ENCODE data around the gene CCL8.

CCL8 gene

DNA sequence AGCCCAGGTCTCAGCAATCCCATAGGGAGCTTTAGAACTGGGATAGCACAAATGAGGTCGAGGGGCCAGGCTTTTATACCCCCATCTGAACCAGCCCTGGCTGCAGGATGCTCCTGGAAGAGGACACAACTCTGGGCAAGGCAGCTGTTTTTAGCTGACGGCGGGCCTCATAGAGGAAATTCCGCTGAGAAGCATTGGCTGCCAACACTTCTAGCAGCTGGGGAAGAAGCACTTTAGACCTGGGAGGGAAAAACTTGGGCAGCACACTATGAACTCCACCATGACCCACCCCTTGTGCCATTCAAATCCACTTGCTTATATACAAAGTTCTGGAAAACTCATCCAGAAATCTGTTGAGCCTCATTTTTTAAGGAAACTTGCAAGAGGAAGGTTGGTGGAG is 28.6 kb upstream of the CCL8 start:
- TF ChIP-seq, protein P1, sequence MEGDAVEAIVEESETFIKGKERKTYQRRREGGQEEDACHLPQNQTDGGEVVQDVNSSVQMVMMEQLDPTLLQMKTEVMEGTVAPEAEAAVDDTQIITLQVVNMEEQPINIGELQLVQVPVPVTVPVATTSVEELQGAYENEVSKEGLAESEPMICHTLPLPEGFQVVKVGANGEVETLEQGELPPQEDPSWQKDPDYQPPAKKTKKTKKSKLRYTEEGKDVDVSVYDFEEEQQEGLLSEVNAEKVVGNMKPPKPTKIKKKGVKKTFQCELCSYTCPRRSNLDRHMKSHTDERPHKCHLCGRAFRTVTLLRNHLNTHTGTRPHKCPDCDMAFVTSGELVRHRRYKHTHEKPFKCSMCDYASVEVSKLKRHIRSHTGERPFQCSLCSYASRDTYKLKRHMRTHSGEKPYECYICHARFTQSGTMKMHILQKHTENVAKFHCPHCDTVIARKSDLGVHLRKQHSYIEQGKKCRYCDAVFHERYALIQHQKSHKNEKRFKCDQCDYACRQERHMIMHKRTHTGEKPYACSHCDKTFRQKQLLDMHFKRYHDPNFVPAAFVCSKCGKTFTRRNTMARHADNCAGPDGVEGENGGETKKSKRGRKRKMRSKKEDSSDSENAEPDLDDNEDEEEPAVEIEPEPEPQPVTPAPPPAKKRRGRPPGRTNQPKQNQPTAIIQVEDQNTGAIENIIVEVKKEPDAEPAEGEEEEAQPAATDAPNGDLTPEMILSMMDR (IDR thresholded peaks at IDR 0.05; ENCODE audit: low read depth, low read length, missing control alignments): no peak
- H3K4me3 ChIP-seq (replicated peaks; ENCODE audit: low read depth, low read length): no peak overlapping the region
- no peak for DNase-seq (ENCODE audit: extremely low read depth, low read depth)

DNA sequence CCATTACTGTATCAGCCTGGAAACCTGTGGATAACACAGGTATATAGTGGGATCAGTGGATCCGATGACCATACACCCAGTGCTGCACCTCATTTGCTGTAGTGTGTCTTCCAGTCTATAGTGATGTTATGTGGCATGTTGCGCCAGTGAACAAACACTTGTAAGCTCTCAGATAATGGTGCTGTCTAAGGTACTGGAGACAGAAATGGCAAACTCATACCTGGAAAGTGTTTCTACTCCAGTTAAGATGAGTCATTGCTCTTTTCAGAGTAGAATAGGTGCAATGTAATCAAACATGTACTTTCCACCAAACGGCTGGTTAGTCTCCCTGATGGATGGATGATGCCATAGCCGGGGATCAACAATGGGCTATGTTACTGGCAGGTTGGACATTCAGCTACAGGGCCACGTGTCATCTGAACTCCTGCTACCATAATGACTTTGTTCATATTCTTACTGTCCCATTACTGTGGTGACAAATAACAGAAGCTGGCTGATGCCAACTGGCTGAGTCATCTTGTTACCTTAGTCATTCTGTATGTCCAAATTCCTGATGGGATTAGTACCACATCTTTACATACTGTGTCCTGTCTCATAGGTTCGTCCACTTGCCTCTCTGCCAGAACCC is 27.4 kb upstream of the CCL8 start:
- DNase-seq (ENCODE audit: extremely low read depth, low read depth): no peak
- TF ChIP-seq, protein P1 (IDR thresholded peaks at IDR 0.05; ENCODE audit: low read depth, low read length, missing control alignments): no peak
- no peak overlapping the region for H3K4me3 ChIP-seq (replicated peaks; ENCODE audit: low read depth, low read length)

DNA sequence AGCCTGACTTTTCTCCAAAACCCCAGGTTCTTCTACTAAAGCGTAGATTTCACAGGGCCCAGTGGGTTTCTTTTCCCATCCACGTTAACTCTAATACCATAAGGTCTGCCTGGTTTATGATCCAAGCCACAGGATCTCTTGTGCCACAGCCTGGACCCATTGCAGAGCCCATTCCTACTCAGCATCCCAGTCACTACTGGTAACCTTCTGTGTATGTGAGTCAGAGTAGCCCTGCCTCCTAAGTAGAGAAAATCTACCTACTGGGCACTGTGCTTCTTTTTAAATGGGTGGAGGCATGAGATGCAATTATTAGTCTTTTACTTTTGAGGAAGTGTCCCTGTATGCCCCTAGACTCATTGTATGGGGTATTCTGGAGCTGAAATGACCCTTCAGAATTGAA is 20.2 kb upstream of the CCL8 start:
- DNase-seq (ENCODE audit: extremely low read depth, low read depth): no peak
- no peak overlapping the region for H3K4me3 ChIP-seq (replicated peaks; ENCODE audit: low read depth, low read length)
- TF ChIP-seq, protein P1 (IDR thresholded peaks at IDR 0.05; ENCODE audit: low read depth, low read length, missing control alignments): no peak

DNA sequence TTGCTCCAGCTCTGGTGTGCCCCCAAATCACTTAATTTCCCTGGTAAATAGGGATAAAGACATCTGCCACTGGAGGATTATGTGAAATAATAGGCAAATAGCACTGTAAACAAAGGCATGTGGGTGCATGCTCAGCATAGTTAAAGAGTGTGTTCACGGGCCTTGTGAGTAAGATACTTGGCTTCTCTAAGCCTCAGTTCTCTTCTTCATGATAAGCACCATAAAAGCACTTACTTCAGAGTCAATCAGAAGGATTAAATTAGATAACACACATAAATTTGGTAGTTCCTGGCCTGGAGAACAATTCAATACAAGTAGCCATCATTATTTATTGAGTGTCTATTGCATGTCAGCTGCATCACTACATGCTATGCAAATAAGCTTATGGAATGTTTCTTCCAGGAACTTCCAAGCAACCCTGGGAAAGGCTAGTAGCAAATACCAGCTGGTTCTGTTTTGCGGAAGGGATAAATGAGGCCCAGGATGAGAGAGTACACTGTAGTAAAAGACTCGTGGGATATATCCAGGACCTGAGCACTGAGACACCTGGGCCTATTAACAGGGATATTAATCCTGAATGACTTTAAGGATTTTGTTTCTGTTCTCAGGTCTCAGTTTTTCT is 19.2 kb upstream of the CCL8 start:
- no peak for DNase-seq (ENCODE audit: extremely low read depth, low read depth)
- TF ChIP-seq, protein P1 (IDR thresholded peaks at IDR 0.05; ENCODE audit: low read depth, low read length, missing control alignments): no peak

DNA sequence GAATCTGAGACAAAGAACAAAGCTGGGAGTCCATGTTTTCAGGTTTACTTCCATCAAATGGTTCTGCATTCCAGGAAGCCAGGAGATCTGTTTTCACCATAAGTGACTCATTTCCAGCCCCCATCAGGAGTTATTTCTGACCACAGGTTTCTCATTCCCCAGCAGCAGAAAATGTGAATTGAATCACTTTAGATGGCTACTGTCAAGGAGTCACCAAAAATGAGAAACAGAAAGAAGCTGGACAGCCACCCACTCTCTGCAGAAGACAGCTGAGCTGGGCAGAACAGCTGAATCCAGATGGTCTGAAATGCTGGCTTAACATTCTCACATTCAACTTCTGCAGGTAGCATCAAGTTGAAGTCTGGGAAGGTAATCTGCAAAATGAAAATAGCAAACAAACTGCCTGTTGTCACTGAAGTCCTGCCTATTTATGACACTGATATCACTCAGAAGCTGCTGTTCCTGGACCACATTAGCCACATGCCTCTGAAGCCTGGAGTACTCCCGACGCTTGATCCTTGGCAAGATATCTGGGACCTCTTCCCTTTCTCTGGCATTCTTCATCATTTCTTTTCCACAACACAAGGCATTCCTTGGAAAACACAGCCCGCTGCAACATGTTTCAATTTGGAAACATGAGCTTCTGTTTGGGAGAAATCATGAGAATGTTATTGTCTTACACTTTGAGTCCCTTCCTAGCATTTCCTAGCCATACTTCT is 18.4 kb upstream of the CCL8 start:
- H3K4me3 ChIP-seq (replicated peaks; ENCODE audit: low read depth, low read length): no peak overlapping the region
- TF ChIP-seq, protein P1 (IDR thresholded peaks at IDR 0.05; ENCODE audit: low read depth, low read length, missing control alignments): no peak
- no peak for DNase-seq (ENCODE audit: extremely low read depth, low read depth)

More for the DNA sequence above, 19.2 kb upstream of the CCL8 start:
- no peak overlapping the region for H3K4me3 ChIP-seq (replicated peaks; ENCODE audit: low read depth, low read length)

DNA sequence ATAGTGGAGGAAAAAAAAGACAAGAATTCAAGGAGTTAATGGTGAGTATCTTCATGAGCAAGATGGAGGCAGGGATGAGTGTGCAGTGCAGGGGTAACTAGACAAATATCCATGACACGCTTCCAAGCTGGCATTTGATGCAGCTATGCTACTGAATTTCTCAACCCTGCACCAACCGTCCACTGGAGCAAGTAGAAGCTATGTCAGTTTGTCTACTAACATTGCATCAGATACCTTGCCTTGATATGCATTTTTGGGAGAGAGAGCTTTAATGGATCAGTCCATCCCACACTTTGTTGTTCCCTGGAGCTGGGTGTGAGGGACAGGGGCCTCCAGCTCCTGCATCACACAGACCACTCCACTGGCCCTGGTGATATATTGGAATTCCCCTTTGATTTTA is 17.2 kb upstream of the CCL8 start:
- DNase-seq (ENCODE audit: extremely low read depth, low read depth): no peak
- no peak overlapping the region for H3K4me3 ChIP-seq (replicated peaks; ENCODE audit: low read depth, low read length)
- TF ChIP-seq, protein P1 (IDR thresholded peaks at IDR 0.05; ENCODE audit: low read depth, low read length, missing control alignments): no peak
